Adrenal gland (tissue), 12 donors: Measurements from ENCODE around the gene NBAS. TPM values are rescaled to one million over a fixed set of nuclear protein-coding genes. Genes with fewer than 3 reads are reported as not detected.

Source experiments
- DNase-seq, 7 donors: peaks; one replicate each; pipeline ENCODE4 v3.0.0-alpha.2; 2019 to 2020
- H3K27ac ChIP-seq, 5 donors: fragments of 200-600 bp; sonication (generic) in 4 of 5; 1 replicate in 3 of 5; 2 replicates in 2 of 5; pipeline versions ENCODE4 v1.5.1 to v1.8.0; 2016 to 2020; ENCODE audit warnings: mild to moderate bottlenecking in 1 of 5
- H3K27me3 ChIP-seq: fragments of 200-600 bp; 2 replicates; pipeline ENCODE4 v1.8.0; 2021
- H3K36me3 ChIP-seq, 2 donors: fragments of 200-600 bp; replicated peaks in 1 of 2; 1 replicate in 1 of 2; 2 replicates in 1 of 2; pipeline versions ENCODE4 v1.5.1 to v1.8.0; 2018 to 2022
- H3K4me1 ChIP-seq, 2 donors: fragments of 200-600 bp; replicated peaks in 1 of 2; 1 replicate in 1 of 2; 2 replicates in 1 of 2; pipeline versions ENCODE4 v1.5.1 to v1.8.0; 2018 to 2021
- H3K4me3 ChIP-seq, 4 donors: fragments of 200-600 bp; sonication (generic) in 3 of 4; one replicate each; pipeline ENCODE4 v1.5.1; 2016 to 2018
- H3K9me3 ChIP-seq, 3 donors: fragments of 200-600 bp; sonication (generic) in 1 of 3; replicated peaks in 1 of 3; 1 replicate in 2 of 3; 2 replicates in 1 of 3; pipeline versions ENCODE4 v1.5.1 to v1.8.0; 2016 to 2021
- CTCF ChIP-seq, 6 experiments: fragments of 450-650 bp in 4 of 6; fragments of 200-600 bp in 2 of 6; sonication (generic) in 1 of 6; IDR thresholded peaks; 1 replicate in 5 of 6; 2 replicates in 1 of 6; pipeline versions ENCODE4 v1.5.1 to v1.8.0; 2016 to 2021; ENCODE audit warnings: antibody characterized with exemption in 6 of 6, mild to moderate bottlenecking in 2 of 6, moderate library complexity in 1 of 6
- POLR2A ChIP-seq, 2 donors: fragments of 450-650 bp; IDR thresholded peaks; one replicate each; pipeline ENCODE4 v1.6.1; 2017; ENCODE audit warnings: antibody characterized with exemption in 2 of 2, mild to moderate bottlenecking in 2 of 2, moderate library complexity in 1 of 2
- WGBS, 4 donors: extraction: QIAGEN DNeasy Blood & Tissue Kit in 2 of 4; methylation state at CpG; one replicate each; pipeline versions ENCODE4 v1.1.5 to v1.1.7; 2013 to 2017; 5-methylcytosine and 5-hydroxymethylcytosine counted together
- intact Hi-C, 2 donors: fragments of 100-400 bp; cut with DNase I; formaldehyde crosslinking; loops; one replicate each; pipeline versions ENCODE4 v1.14.1 to v1.15.0; 2022 to 2023
- polyA plus RNA-seq, 3 donors: library from polyadenylated mRNA; stranded (reverse); fragments of 200-250 nt in 2 of 3; fragments of 350-450 nt in 1 of 3; fragmentation: Illumina TruSeq in 1 of 3; extraction: RNeasy Lipid Tissue Mini Kit (QIAGEN cat#74804) in 1 of 3; gene quantifications; one replicate each; pipeline ENCODE4 v1.2.3, GENCODE V29; 2013 to 2014
- total RNA-seq, 9 donors: library from RNA; depleted of rRNA in 4 of 9; stranded (reverse); fragments of >200 nt in 4 of 9; fragments of 120-200 nt in 1 of 9; fragmentation: NEBNext Ultra II Directional in 1 of 9; extraction: Animal tissue kit (Norgen Biotek cat#: 25700) in 1 of 9; gene quantifications; one replicate each; pipeline versions ENCODE4 v1.1.0 to v1.2.4, GENCODE V29; 2013 to 2023
- donor health status: healthy with polysubstance abuse.
- donor health status: Bipolar disorder and iron deficiency.
- donor health status: DM: yes; HTN: yes; CAD: no.
- donor health status: DM: no; HTN: no; CAD: no.
- donor health status: DM: no; HTN: no; CAD: no.
- donor health status: DM: yes; HTN: yes; CAD: no.

The NBAS gene
- total and polyA plus RNA-seq, 12 donors, result 22.0 to 62.4 (median 46.2) TPM

GRCh38 chr2:15357186-15357585 lies 203.9 kb downstream of the NBAS start:
- Histone ChIP-seq H3K27ac (no peak overlapping the region), H3K4me3 (no peak overlapping the region), H3K36me3 (no peaks in the 10 kb centered on the region), H3K4me1 (peaks cover 9 to 20% of the 10 kb centered on the region in 2 donors), H3K9me3 (no peaks in the 10 kb centered on the region), H3K27me3 (no peaks in the 10 kb centered on the region)
- no peak for DNase-seq
- intact Hi-C loops, result no loop called here
- WGBS, 4 donors, result 95 to 100% (median 98%) methylated on average over 1 of the region's 1 CpG
- TF ChIP-seq CTCF (IDR thresholded peaks at IDR 0.05), result no peak
- TF ChIP-seq POLR2A (IDR thresholded peaks at IDR 0.05), result no peak

- Histone ChIP-seq H3K27me3 (no peaks in the 10 kb centered on the region), H3K9me3 (no peaks in the 10 kb centered on the region), H3K4me3 (no peak overlapping the region), H3K36me3 (no peaks in the 10 kb centered on the region), H3K27ac (no peak overlapping the region), H3K4me1 (peaks cover 9 to 20% of the 10 kb centered on the region in 2 donors)
- no peak for DNase-seq
- intact Hi-C loops, result no loop called here
- TF ChIP-seq POLR2A (IDR thresholded peaks at IDR 0.05) (no peak), CTCF (IDR thresholded peaks at IDR 0.05) (no peak)
- WGBS, 4 donors, result 79 to 90% (median 82%) methylated on average over 3 of the region's 3 CpGs
These were observed 205.7 kb downstream of the NBAS start for GRCh38 chr2:15355386-15355785.

DNA sequence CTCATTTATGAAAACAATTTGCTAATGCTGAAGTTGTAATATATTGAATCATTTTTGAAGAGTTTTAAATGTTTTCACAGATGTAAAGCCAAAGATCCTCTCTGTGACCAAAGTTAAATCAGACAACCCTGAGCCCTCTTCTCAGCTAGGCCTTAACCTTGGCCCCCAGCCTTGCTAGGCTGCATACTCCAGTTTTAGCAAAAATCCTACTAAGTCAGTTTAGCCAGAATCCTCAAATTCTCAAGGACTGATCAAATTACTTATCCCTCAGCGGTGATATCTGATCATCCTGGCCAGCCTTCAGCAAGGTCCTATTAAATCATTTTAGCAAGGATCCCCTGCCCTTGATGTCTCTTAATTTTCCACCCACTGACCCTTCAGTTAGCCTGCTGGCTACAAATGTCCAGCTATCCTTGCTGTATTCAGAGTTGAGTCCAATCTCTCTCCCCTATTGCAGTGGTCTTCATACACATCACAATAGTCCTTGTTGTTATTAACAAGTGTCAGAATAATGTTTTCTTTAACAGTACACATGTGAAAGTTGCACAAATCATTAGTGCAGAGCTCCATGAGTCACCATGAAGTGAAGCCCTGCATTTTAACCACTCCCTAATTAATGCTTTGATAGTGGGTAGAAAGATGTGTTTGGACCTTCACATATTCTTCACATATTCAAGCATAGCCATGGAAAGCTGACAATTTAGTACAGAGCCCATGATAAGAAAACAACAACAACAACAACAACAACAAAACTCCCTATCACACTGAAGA lies 206.4 kb downstream of the NBAS start:
- no peaks in the 10 kb centered on the region for H3K27me3 ChIP-seq
- peak in 2 of 7 donors; percentile 13 to 16 for DNase-seq
- H3K27ac ChIP-seq, result peak overlapping the region in 2 of 5 donors; percentile 3 to 22
- H3K9me3 ChIP-seq, result no peaks in the 10 kb centered on the region
- H3K4me3 ChIP-seq, result no peak overlapping the region
- intact Hi-C loops, result no loop called here
- WGBS, 4 donors, result 28 to 45% (median 34%) methylated on average over 1 of the region's 1 CpG
- H3K36me3 ChIP-seq, result no peaks in the 10 kb centered on the region
- TF ChIP-seq POLR2A (IDR thresholded peaks at IDR 0.05) (no peak), CTCF (IDR thresholded peaks at IDR 0.05) (no peak)
- H3K4me1 ChIP-seq, result peaks cover 7 to 20% of the 10 kb centered on the region in 2 donors

- no peak for DNase-seq
- no peak overlapping the region for H3K4me3 ChIP-seq
- WGBS, 4 donors, result 90 to 91% (median 91%) methylated on average over 11 of the region's 11 CpGs
- intact Hi-C loops, result no loop called here
- no peaks in the 10 kb centered on the region for H3K9me3 ChIP-seq
- H3K36me3 ChIP-seq, result no peaks in the 10 kb centered on the region
- peaks cover 4 to 20% of the 10 kb centered on the region in 2 donors for H3K4me1 ChIP-seq
- no peak overlapping the region for H3K27ac ChIP-seq
- TF ChIP-seq POLR2A (IDR thresholded peaks at IDR 0.05), result no peak
- TF ChIP-seq CTCF (IDR thresholded peaks at IDR 0.05), result no peak
- no peaks in the 10 kb centered on the region for H3K27me3 ChIP-seq
These were observed 208.8 kb downstream of the NBAS start for GRCh38 chr2:15352363-15352762.
